GM18511 (cell line): ENCODE results near the gene AVEN.
"Not testable (repeated sequence)": the region's sequence is repeated elsewhere in the genome, so short reads cannot be mapped to it uniquely, and the experiment has no call there.

Experiments used
- ATAC-seq: cut with Tn5 transposase; IDR thresholded peaks from one replicate; pipeline ENCODE4 v1.9.1; 2021; ENCODE audit warnings: mild to moderate bottlenecking, moderate library complexity; ENCODE audit not compliant: unreplicated experiment

AVEN gene

GRCh38 chr15:34043813-34044212 is 4.8 kb upstream of the AVEN start:
- ATAC-seq, result no peak

- ATAC-seq, result no peak
Measured at GRCh38 chr15:34043391-34043790, 4.4 kb upstream of the AVEN start.

DNA sequence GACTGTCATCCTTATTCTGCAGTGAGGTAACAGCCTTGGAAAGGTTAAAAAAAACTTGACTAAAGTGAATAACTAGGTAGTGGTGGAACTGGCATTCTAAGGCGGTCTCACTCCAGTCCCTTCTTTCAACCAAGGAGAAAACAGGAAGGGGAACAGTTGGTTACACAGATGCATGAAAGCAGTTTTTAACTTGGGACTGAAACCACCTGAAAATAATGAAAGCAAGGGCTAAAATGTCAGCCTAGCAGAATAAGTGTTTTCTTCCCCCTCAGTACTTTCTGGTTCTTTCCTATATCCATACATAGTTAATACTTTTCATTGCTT is 748 bp upstream of the AVEN start:
- no peak for ATAC-seq

- ATAC-seq, result peak; percentile 81
Measured at GRCh38 chr15:34038023-34038870, 757 bp downstream of the AVEN start.

DNA sequence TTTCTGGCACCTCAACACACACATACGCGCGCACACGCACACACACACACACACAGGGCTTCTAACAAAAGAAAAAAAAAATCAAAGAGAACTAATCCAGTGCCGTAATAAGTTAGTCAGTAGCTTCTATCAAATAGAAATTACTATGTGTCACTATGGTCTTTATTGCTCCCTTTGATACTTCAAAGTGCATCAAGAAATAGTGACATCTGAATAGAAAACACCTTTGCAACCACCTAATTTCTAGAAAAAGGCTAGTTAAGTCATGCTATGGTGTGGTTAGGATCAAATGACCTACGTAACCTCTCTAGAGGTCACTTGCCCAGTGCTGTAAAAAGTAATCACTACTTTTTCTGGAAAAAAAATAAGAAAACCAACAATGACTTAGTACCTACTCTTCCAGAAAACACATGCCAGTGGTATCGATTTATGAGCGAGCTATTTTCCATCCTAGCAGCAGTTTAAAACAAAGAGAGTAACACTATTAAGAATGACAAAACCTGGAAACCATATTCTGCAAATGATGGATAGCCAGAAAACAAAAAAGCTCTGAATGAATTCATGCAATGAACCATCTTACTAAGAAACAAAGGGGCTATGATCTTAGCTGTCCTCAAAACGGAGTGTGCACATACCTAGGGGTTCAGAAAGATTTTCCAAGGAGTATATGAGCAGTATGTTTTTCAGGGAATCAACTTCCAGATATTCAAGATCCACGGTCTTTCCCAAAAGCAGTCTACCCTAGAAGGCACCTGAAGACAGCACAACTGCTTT is 6.8 kb downstream of the AVEN start:
- no peak for ATAC-seq

- no peak for ATAC-seq
Measured at GRCh38 chr15:34027606-34028005, 11.4 kb downstream of the AVEN start.

DNA sequence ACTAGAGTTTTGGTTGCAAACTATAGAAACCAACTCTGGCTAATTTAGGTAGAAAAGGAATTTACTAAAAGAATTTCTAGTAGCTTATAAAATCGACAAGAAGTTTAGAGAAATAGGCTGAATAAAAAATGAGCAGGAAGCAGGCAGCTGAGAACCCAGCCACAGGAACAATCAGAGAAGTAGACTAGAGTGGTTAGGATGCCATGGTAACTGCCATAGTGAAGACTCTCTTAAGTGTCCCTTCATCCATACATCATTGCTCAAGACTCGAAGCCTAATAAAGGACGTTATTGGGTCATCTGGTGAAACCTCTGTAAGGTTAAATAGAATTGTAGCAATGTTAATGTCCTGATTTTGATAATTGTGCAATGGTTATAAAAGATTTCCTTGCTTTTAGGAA is 13.8 kb downstream of the AVEN start:
- no peak for ATAC-seq

- ATAC-seq, result no peak
Measured at GRCh38 chr15:34023907-34024306, 15.1 kb downstream of the AVEN start.

- no peak for ATAC-seq
Measured at GRCh38 chr15:34019369-34019990, 19.5 kb downstream of the AVEN start.

DNA sequence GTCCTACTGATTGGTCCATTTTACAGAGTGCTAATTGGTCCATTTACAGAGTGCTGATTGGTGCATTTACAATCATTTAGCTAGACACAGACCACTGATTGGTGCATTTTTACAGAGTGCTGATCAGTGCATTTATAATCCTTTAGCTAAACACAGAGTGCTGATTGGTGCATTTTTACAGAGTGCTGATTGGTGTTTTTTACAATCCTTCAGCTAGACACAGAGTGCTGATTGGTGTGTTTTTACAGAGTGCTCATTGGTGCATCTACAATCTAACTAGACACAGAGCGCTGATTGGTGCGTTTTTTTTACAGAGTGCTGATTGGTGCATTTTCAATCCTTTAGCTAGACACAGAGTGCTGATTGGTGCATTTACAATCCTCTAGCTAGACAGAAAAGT is 20.3 kb downstream of the AVEN start:
- not testable (repeated sequence) for ATAC-seq

GRCh38 chr15:34018021-34018645 is 20.9 kb downstream of the AVEN start:
- no peak for ATAC-seq

GRCh38 chr15:34014556-34014955 is 24.4 kb downstream of the AVEN start:
- ATAC-seq, result no peak

DNA sequence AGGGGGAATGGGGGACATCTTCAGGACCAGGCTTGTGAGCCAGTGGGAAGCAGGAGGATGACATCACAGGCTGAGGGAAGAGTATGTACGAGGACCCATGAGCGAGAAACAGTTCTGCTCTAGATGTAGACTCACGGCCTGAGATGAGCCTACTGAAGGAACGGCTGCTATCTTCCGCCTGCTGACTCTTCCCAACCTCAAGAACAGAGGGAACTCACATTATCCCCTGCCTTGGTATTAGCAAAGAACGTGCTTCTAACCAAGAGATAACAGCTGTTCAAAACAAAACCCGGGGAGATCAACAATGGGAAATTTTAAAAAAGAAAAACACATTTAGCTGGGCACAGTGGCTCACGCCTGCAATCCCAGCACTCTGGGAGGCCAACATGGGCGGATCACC is 25.3 kb downstream of the AVEN start:
- no peak for ATAC-seq

GRCh38 chr15:34012461-34013028 is 26.5 kb downstream of the AVEN start:
- ATAC-seq, result no peak

- ATAC-seq, result no peak
Measured at GRCh38 chr15:34011481-34011880, 27.5 kb downstream of the AVEN start.

- ATAC-seq, result no peak
Measured at GRCh38 chr15:34010921-34011320, 28.1 kb downstream of the AVEN start.

- ATAC-seq, result no peak
Measured at GRCh38 chr15:34009656-34010055, 29.3 kb downstream of the AVEN start.

GRCh38 chr15:34006381-34006780 is 32.6 kb downstream of the AVEN start:
- no peak for ATAC-seq

DNA sequence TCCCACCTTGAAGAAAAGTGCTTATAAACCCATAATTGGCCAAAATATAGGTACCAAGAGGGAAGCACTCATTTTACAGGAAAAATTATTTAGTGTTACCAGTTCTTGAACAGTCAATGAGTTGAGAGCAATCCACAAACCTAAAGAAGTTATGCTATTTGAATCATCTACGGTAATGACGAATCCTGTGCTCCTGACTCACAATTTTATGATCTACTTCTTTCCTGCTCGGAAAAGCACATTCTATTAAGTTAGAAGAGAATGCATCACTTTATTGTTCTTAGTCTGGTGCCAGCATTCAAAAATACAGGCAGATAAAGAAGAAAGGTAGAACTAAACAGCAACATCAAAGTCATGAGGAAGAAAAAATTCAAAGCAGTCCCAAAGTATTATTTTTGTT is 37.5 kb downstream of the AVEN start:
- ATAC-seq, result no peak

- ATAC-seq, result not testable (repeated sequence)
Measured at GRCh38 chr15:33995666-33996065, 43.3 kb downstream of the AVEN start.

DNA sequence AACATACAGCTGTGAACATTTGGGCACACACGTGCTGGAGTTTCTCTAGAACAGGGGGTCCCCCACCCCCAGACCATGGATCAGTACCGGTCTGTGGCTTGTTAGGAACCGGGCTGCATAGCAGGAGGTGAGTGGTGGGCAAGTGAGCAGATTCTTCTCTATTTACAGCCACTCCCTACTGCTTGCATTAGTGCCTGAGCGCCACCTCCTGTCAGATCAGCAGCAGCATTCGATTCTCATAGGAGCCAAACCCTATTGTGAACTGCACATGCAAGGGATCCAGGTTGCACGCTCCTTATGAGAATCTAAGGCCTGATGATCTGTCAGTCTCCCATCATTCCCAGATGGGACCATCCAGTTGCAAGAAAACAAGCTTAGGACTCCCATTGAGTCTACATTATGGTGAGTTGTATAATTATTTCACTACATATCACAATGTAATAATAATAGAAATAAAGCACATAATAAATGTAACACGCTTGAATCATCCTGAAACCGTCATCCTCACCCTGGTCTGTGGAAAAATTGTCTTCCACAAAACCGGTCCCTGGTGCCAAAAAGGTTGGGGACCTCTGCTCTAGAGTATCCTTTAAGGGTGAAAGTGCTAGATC is 44.9 kb downstream of the AVEN start:
- no peak for ATAC-seq
